ENCODE data around the gene SPSB4.

Gene SPSB4

GRCh38 chr3:141078200-141078599 is 27.1 kb downstream of the SPSB4 start:
- TF ChIP-seq ZC3H10 (CRISPR knock-in tag; IDR thresholded peaks at IDR 0.05), result no peak
- TF ChIP-seq OSR1 (CRISPR knock-in tag; IDR thresholded peaks at IDR 0.05), result no peak
- TF ChIP-seq ZNF8 (CRISPR knock-in tag; IDR thresholded peaks at IDR 0.05), result no peak
- TF ChIP-seq CSRNP3 (CRISPR knock-in tag; IDR thresholded peaks at IDR 0.05), result no peak
- TF ChIP-seq PATZ1 (CRISPR knock-in tag; IDR thresholded peaks at IDR 0.05; ENCODE audit: borderline replicate concordance), result no peak
- TF ChIP-seq ISL1 (CRISPR knock-in tag; IDR thresholded peaks at IDR 0.05), result no peak
- no peak for TF ChIP-seq ZFP3 (CRISPR knock-in tag; IDR thresholded peaks at IDR 0.05)
- TF ChIP-seq GLIS3 (CRISPR knock-in tag; IDR thresholded peaks at IDR 0.05), result no peak
- no peak for TF ChIP-seq CSDC2 (CRISPR knock-in tag; IDR thresholded peaks at IDR 0.05)
- no peak for TF ChIP-seq POU6F1 (CRISPR knock-in tag; IDR thresholded peaks at IDR 0.05; ENCODE audit: borderline replicate concordance, low read depth)
- no peak for TF ChIP-seq TCF4 (CRISPR knock-in tag; IDR thresholded peaks at IDR 0.05; ENCODE audit: borderline replicate concordance)
- ATAC-seq, result no peak

DNA sequence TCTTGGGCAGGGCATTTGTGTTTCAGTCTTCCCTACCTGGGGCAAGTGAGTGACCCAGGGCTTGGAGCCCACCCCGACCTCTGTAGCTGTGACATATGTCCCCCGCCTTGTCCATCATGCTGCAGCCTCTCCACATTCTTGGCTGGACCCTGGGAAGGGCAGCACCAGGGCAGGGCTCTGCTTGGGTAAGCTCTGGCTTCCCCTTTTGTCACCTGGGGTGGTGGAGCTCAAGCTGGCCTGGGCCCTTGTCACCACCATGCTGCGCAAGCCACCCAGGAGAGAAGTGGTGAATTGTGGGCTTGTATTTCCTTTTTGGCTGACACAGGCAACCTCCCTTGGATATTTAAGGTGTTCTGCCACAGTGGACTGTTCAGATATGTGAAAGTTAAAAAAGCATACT is 29.3 kb downstream of the SPSB4 start:
- TF ChIP-seq ZNF8 (CRISPR knock-in tag; IDR thresholded peaks at IDR 0.05) (no peak), GLIS3 (CRISPR knock-in tag; IDR thresholded peaks at IDR 0.05) (no peak)
- no peak for ATAC-seq

- no peak for TF ChIP-seq ESRRG (CRISPR knock-in tag; IDR thresholded peaks at IDR 0.05)
- no peak for TF ChIP-seq PPARA (CRISPR knock-in tag; IDR thresholded peaks at IDR 0.05; ENCODE audit: borderline replicate concordance)
- TF ChIP-seq ZFP3 (CRISPR knock-in tag; IDR thresholded peaks at IDR 0.05), result no peak
- no peak for TF ChIP-seq GLIS3 (CRISPR knock-in tag; IDR thresholded peaks at IDR 0.05)
- no peak for TF ChIP-seq PATZ1 (CRISPR knock-in tag; IDR thresholded peaks at IDR 0.05; ENCODE audit: borderline replicate concordance)
- no peak for TF ChIP-seq CSDC2 (CRISPR knock-in tag; IDR thresholded peaks at IDR 0.05)
- TF ChIP-seq BACH2 (CRISPR knock-in tag; IDR thresholded peaks at IDR 0.05; ENCODE audit: borderline replicate concordance), result no peak
- TF ChIP-seq, protein P1, sequence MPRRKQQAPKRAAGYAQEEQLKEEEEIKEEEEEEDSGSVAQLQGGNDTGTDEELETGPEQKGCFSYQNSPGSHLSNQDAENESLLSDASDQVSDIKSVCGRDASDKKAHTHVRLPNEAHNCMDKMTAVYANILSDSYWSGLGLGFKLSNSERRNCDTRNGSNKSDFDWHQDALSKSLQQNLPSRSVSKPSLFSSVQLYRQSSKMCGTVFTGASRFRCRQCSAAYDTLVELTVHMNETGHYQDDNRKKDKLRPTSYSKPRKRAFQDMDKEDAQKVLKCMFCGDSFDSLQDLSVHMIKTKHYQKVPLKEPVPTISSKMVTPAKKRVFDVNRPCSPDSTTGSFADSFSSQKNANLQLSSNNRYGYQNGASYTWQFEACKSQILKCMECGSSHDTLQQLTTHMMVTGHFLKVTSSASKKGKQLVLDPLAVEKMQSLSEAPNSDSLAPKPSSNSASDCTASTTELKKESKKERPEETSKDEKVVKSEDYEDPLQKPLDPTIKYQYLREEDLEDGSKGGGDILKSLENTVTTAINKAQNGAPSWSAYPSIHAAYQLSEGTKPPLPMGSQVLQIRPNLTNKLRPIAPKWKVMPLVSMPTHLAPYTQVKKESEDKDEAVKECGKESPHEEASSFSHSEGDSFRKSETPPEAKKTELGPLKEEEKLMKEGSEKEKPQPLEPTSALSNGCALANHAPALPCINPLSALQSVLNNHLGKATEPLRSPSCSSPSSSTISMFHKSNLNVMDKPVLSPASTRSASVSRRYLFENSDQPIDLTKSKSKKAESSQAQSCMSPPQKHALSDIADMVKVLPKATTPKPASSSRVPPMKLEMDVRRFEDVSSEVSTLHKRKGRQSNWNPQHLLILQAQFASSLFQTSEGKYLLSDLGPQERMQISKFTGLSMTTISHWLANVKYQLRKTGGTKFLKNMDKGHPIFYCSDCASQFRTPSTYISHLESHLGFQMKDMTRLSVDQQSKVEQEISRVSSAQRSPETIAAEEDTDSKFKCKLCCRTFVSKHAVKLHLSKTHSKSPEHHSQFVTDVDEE (CRISPR knock-in tag; IDR thresholded peaks at IDR 0.05), result no peak
- no peak for TF ChIP-seq ZNF8 (CRISPR knock-in tag; IDR thresholded peaks at IDR 0.05)
- ATAC-seq, result no peak
These were observed 30.1 kb downstream of the SPSB4 start for GRCh38 chr3:141081141-141081795.

DNA sequence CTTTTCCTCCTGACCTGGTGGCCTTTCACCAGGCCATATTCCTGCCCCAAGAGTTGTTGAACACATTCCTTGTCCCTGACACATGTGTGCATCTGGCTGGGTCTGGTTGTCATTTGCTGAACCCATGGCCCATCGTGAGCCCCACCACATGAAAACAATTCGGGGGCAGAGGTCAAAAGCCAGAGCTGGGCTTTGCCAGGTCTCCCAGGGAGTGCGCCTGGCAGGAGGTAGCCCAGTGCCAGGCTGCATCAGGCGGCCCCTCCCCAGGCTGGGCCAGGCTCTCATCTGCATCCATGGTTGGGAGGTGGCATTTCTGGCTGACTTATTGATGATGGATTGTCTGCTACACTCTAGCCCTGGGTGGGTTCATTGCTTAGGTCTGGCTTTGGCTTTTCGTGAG is 30.9 kb downstream of the SPSB4 start:
- ATAC-seq, result no peak
- no peak for TF ChIP-seq GLIS3 (CRISPR knock-in tag; IDR thresholded peaks at IDR 0.05)
- TF ChIP-seq ZNF8 (CRISPR knock-in tag; IDR thresholded peaks at IDR 0.05), result no peak
- no peak for TF ChIP-seq ZC3H10 (CRISPR knock-in tag; IDR thresholded peaks at IDR 0.05)
- TF ChIP-seq ISL1 (CRISPR knock-in tag; IDR thresholded peaks at IDR 0.05), result no peak
- no peak for TF ChIP-seq ZFP3 (CRISPR knock-in tag; IDR thresholded peaks at IDR 0.05)
- no peak for TF ChIP-seq CSDC2 (CRISPR knock-in tag; IDR thresholded peaks at IDR 0.05)
- TF ChIP-seq CSRNP3 (CRISPR knock-in tag; IDR thresholded peaks at IDR 0.05), result no peak
- no peak for TF ChIP-seq SNAI2 (CRISPR knock-in tag; IDR thresholded peaks at IDR 0.05)
- no peak for TF ChIP-seq BACH2 (CRISPR knock-in tag; IDR thresholded peaks at IDR 0.05; ENCODE audit: borderline replicate concordance)
- TF ChIP-seq TOX (CRISPR knock-in tag; IDR thresholded peaks at IDR 0.05; ENCODE audit: borderline replicate concordance), result no peak
- no peak for TF ChIP-seq ESRRG (CRISPR knock-in tag; IDR thresholded peaks at IDR 0.05)
- TF ChIP-seq ZFP30 (CRISPR knock-in tag; IDR thresholded peaks at IDR 0.05), result no peak
- TF ChIP-seq, protein P1 (CRISPR knock-in tag; IDR thresholded peaks at IDR 0.05), result no peak
